ENCODE measurements around the gene OBSCN.

OBSCN gene

GRCh38 chr1:228392111-228392936 is 184.5 kb downstream of the OBSCN start:
- DNase-seq (ENCODE audit: low read depth) = no peak

DNA sequence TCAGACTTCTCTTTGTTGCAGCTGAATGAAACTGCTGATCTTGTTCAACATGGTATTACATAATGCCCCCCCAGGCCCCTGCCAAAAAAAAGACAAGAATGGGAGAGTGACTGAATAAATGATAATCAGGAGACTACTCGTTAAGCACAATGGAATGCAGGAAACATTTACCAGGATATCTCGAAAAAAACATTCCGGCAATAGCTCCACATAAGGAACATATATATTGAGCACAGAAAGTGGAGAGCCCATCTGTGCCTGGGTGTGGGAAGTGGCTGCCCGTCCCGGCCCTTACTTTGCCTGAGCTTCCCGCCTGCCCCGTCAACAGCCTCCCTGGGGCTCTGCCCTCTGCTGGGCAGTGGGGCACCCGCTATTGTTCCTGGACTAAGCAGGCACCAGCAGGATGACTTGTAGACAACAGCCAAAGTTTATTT is 185.4 kb downstream of the OBSCN start:
- no peak for DNase-seq (ENCODE audit: low read depth)

- DNase-seq (ENCODE audit: low read depth) = no peak
Observed at GRCh38 chr1:228393811-228394570, 186.1 kb downstream of the OBSCN start.

DNA sequence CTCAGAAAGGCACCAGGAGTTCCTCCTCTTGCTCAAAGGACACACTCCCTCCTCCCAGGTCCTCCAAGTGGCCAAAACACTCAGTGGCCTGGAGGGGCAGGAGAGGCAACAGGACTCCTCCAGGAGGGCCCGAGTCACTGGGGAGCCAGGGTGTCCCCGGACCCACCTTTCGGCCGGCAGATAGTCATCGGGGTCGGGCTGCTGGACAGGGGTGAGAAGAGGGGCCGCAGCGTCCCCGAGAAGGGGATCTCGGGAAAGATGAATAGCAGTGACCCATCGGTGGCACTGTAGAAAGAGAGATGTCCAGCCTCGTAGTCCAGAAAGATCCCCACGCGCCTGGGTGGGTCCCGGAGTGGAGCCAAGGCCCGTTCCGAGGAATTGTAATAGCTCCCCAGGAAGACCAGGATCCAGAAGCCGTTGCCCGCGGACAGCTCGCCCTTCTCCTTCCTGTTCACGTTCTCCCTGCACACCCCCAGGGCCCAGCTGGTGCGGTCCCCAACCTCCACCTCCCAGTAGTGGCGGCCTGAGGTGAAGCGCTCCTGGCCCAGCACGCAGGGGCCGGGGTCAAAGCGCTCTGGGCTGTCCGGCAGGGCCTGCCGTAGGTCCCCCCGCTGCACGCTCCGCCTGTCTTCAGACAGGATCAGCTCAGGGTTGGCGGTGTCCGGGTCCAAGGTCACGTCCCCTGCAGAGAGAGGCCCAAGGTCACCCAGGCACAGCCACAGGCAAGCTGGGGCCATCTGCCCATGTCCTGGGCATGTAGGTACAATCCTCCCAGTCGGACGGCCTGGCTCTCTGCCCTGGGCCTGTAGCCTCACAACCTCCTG is 186.9 kb downstream of the OBSCN start:
- DNase-seq (ENCODE audit: low read depth) = no peak

DNA sequence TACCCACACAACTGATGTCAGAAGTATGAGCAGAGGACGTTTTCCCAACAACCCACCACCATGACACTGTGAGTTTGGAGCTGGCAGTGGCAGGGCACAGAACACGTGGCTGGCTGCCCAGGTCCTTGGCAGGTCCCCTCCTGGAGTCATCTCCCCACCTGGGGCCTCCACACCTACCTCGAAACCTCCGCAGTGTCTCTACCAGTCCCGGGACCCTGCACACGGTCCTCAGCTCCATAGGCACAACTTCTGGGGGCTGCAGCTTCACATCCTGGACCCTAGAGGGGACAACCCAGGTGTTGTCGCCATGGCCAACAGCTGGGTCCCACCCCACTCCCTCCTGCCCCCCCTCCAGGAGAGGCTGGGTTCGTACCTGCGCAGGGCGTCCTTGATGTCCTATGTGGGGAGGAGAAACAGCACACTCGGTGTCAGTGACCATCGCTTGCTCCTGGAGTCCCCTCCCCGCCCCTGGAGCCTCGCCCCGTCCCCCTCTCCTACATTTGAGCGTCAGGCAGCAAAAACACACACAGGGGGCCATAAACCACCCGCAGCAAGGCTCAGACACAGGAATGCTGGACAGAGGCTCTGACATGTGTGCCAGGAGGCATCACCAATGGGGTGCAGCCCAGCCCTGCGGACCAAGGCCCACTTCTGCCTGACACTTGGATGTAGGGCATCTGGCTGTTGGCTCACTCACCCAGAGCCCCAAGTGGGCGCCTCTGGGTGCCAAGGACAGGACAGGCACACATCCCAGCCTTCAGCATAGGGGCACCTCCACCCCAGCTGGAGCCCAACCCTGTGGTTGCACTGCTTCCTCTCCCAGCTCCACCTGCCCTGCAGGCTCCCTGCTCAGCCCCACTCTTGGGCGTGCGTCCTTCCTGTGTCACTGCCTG is 189.2 kb downstream of the OBSCN start:
- no peak for DNase-seq (ENCODE audit: low read depth)

GRCh38 chr1:228397966-228398365 is 190.1 kb downstream of the OBSCN start:
- DNase-seq (ENCODE audit: low read depth) = no peak

DNA sequence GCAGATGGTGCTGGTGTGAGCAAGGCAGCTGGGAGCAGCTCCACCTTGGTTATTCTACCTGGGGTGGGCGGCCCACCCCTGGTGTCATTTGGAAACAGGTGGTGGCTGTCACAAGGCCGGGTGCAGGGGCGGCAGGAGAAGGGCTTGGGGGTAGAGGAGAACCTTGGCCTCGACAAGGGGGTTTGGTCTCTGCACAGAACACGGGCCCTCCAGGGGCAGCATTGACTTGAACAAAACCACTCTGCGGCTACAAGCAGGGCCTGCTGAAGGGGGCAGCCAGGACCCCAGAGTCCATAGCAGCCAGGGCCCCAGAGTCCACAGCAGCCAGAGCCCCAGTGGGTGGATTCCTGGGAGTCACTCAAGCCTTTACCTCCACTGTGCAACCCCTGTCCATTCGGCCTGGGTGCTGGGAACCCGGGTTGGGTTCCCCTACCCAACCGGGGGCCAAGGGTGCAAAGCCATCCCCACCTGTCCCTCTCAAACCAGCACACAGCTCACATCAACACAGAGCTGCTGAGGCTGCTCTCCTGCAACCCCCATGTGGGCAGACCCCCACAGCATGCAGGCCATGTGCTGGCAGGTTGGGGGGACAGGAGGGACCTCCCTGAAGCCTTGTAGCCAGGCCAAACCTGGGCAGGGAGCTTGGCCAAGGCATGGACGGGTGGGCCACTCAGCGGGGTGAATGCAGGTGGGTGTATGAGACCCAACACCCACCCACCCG is 191.1 kb downstream of the OBSCN start:
- DNase-seq (ENCODE audit: low read depth) = no peak

DNA sequence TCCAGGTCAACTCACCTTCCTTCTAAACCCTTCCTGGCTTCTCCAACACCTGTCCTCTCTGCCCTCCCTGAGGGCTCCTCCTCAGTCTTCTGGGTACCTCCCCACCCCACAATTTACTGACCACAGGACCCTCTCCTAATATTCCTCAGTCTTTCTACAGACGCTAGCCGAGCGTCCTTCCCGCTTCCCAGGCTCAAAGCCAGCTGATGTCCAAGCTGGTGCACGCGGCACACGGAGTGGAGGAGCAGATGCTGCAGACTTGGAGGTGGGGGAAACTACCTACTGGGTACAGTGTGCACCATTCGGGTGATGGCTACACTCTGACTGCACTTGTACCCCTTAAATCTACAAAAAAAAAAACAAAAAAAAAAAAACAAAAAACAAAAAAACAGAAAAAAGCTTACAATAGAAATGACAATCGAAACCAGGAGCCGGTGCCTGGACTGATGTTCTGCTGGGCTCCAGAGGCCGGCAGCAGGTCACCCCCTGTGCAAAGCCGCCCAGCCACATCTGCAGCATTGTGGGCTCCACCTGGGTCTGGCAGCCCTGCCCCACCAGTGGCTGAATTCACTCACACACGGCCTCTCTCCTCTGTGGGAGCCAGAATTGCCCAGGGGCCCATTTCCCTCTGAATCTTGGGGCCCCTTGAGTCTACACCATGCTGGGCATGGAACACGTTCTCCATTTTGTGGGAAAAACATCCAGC is 191.8 kb downstream of the OBSCN start:
- no peak for DNase-seq (ENCODE audit: low read depth)

- no peak for DNase-seq (ENCODE audit: low read depth)
Observed at GRCh38 chr1:228400237-228400651, 192.4 kb downstream of the OBSCN start.

GRCh38 chr1:228400692-228401454 is 193.0 kb downstream of the OBSCN start:
- DNase-seq (ENCODE audit: low read depth) = no peak

- no peak for DNase-seq (ENCODE audit: low read depth)
Observed at GRCh38 chr1:228401782-228402640, 194.2 kb downstream of the OBSCN start.

DNA sequence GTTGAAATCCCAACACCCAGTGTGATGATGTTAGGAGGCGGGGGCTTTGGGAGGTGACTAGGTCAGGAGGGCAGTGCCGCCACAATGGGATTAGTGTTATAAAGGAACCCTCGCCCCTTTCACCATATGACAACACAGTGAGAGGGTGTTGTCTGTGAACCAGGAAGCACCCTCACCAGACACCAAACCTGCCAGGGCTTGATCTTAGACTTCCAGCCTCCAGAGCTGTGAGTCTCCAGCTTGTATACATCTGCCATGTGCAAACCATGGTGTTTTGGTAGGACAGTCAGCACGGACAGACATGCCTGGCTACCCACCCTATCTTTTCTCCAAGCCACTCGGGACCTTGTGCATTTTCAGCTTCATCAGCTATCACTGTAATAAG is 194.8 kb downstream of the OBSCN start:
- no peak for DNase-seq (ENCODE audit: low read depth)

- no peak for DNase-seq (ENCODE audit: low read depth)
Observed at GRCh38 chr1:228403231-228403631, 195.4 kb downstream of the OBSCN start.

DNA sequence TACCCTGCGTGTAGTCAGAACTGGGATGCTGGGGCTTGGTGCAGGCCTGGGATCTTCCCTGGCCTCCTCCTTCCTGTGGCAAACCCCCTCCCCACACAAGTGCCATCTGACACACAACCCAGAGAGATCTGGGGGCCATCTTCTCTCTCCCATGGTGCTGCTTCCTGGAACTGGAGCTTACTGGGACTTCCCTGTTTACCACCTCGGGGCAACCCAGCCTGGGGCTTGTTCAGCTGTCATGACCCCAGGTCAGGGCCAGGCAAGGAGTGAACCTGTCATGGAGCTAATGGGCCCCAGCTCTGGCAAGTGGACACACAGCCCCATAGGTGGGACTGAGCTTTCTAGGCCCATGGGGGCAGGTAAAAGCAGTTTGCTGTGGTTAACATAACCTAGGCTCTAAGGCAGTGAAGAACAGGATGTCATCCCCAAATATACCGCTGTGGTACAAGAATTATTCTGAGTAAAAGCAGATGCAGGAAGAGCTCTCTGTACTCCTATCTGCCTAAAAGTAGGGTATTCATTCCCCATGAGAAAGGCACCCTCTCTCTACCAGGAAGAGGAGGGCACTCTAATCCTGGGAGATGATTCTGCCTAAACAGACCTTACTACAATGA is 196.4 kb downstream of the OBSCN start:
- DNase-seq (ENCODE audit: low read depth) = no peak

DNA sequence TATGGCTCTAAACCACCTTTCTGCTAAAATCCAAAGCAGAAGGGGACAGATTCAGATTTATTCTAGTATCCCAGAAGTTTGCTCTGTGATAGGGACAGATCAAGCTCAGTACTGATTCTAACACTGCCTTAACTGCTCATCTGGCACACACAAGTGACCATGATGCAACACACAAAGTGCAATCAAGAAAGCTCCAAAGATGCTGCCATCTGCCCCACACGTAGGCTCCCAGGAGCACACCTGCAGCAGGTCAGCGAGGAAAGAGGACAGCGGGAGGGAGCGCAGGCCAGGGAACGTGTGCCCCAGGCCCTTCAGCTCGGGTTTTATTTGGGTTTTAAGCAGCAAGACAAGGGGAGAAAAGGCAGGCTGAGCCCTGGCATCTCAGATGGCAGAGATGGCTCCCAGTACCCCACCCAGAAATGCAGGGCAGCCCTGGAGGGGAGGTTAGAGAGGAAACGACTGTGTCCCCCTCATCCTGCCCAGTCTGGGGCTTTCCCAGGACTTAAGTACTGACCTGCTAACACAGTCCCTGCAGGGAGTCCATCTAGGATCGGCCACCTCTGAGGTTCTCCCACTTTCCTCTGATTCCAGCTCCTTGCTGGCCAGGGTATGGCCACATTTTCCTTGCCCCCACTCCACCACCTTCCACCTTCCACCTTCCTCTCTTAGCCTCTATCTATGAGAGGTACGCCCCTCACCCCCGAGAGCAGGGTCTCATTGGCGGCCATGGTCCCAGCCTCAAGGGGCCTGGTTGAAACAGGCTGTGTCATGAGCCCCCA is 197.5 kb downstream of the OBSCN start:
- no peak for DNase-seq (ENCODE audit: low read depth)

GRCh38 chr1:228405979-228406228 is 198.1 kb downstream of the OBSCN start:
- no peak for DNase-seq (ENCODE audit: low read depth)
